Upper lobe of left lung (tissue), 4 donors: ENCODE results near the gene SELENON.

Source experiments
- CTCF ChIP-seq, 6 experiments: fragments of 450-650 bp in 4 of 6; fragments of 200-600 bp in 2 of 6; sonication (generic) in 2 of 6; IDR thresholded peaks; one replicate each; pipeline ENCODE4 v1.5.1; 2016 to 2019; ENCODE audit warnings: antibody characterized with exemption in 6 of 6
- EP300 ChIP-seq, 4 donors: sonication (generic); formaldehyde crosslinking; IDR thresholded peaks; one replicate each; pipeline ENCODE4 v1.5.1; 2017; ENCODE audit warnings: antibody characterized with exemption in 4 of 4, control low read depth in 2 of 4
- POLR2A ChIP-seq, 4 donors: fragments of 450-650 bp; IDR thresholded peaks; one replicate each; pipeline ENCODE4 v1.5.1; 2016 to 2017; ENCODE audit warnings: antibody characterized with exemption in 4 of 4, mild to moderate bottlenecking in 2 of 4
- POLR2AphosphoS5 ChIP-seq, 2 donors: sonication (generic); formaldehyde crosslinking; IDR thresholded peaks; one replicate each; pipeline ENCODE4 v1.5.1; 2017; ENCODE audit warnings: antibody characterized with exemption in 2 of 2

GRCh38 chr1:25808481-25809244 is 8.7 kb downstream of the SELENON start:
- TF ChIP-seq POLR2A (IDR thresholded peaks at IDR 0.05) (no peak), CTCF (IDR thresholded peaks at IDR 0.05) (no peak), POLR2AphosphoS5 (IDR thresholded peaks at IDR 0.05) (no peak), EP300 (IDR thresholded peaks at IDR 0.05) (no peak)
